Prostate gland (tissue), 2 donors: Measurements from ENCODE around the gene BNC2.

Experiments used
- POLR2A ChIP-seq: fragments of 450-650 bp; IDR thresholded peaks from one replicate; pipeline ENCODE4 v1.6.1; 2016; ENCODE audit warnings: antibody characterized with exemption, mild to moderate bottlenecking
- POLR2AphosphoS5 ChIP-seq: sonication (generic); formaldehyde crosslinking; IDR thresholded peaks from one replicate; pipeline ENCODE4 v1.6.1; 2017; ENCODE audit warnings: antibody characterized with exemption
- TF ChIP-seq, protein P1 (sequence below), 4 experiments: fragments of 200-600 bp in 2 of 4; fragments of 450-650 bp in 2 of 4; sonication (generic) in 2 of 4; IDR thresholded peaks; 1 replicate in 3 of 4; 2 replicates in 1 of 4; pipeline ENCODE4 v1.5.1; 2016 to 2019; ENCODE audit warnings: antibody characterized with exemption in 4 of 4, mild to moderate bottlenecking in 2 of 4, moderate library complexity in 2 of 4

DNA sequence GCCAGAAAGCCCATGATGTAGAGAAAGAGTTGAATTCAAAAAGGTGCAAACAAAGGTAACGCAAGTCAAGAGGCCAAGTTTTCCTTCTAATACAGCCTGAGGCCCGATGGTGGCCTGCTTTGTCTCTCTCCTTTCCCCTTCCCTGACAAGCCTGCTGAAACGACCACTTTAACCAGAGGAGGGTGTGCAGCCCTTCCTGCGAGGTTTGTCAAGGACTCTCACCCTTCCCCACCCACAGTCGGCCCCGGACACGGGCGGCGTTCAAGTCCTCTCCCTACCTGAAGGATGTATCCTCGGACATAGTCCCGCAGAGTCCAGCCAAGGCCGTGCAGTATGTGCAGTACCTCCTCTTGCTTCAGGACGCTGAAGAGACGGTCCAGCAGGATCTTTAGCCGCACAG, 318.2 kb downstream of the BNC2 start:
- TF ChIP-seq, protein P1, sequence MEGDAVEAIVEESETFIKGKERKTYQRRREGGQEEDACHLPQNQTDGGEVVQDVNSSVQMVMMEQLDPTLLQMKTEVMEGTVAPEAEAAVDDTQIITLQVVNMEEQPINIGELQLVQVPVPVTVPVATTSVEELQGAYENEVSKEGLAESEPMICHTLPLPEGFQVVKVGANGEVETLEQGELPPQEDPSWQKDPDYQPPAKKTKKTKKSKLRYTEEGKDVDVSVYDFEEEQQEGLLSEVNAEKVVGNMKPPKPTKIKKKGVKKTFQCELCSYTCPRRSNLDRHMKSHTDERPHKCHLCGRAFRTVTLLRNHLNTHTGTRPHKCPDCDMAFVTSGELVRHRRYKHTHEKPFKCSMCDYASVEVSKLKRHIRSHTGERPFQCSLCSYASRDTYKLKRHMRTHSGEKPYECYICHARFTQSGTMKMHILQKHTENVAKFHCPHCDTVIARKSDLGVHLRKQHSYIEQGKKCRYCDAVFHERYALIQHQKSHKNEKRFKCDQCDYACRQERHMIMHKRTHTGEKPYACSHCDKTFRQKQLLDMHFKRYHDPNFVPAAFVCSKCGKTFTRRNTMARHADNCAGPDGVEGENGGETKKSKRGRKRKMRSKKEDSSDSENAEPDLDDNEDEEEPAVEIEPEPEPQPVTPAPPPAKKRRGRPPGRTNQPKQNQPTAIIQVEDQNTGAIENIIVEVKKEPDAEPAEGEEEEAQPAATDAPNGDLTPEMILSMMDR (IDR thresholded peaks at IDR 0.05): no peak
- TF ChIP-seq POLR2AphosphoS5 (no peak), POLR2A (no peak)
